CD4-positive, alpha-beta T cell treated with Interleukin-6 at 100 ng/mL for 8 hours (primary cell): ENCODE data around the gene TMEM184A.
"Not testable (repeated sequence)": the region's sequence is repeated elsewhere in the genome, so short reads cannot be mapped to it uniquely, and the experiment has no call there.

ENCODE experiments used
- DNase-seq: peaks from one replicate; pipeline ENCODE4 v3.0.0-alpha.2; 2020; ENCODE audit warnings: mixed read lengths, low spot score

TMEM184A gene

GRCh38 chr7:1523208-1523607 lies 32.8 kb downstream of the TMEM184A start:
- no peak for DNase-seq

DNA sequence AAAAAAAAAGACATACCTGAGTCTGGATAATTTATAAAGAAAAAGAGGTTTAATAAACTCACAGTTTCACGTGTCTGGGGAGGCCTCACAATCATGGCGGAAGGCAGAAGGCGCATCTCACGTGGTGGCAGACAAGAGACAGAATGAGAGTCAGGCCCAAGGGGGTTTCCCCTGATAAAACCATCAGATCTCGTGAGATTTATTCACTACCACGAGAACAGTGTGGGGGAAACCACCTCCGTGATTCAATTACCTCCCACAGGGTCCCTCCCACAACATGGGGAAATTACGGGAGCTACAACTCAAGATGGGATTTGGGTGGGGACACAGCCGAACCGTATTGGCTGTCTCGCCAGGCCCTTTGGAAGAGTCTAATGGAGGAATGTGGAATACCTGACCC lies 34.5 kb downstream of the TMEM184A start:
- DNase-seq: no peak

- DNase-seq: no peak
These were observed 35.3 kb downstream of the TMEM184A start for GRCh38 chr7:1520539-1521234.

- DNase-seq: not testable (repeated sequence)
These were observed 36.6 kb downstream of the TMEM184A start for GRCh38 chr7:1519322-1519922.

GRCh38 chr7:1516586-1517251 lies 39.3 kb downstream of the TMEM184A start:
- no peak for DNase-seq

GRCh38 chr7:1515509-1515967 lies 40.5 kb downstream of the TMEM184A start:
- DNase-seq: not testable (repeated sequence)

- DNase-seq: no peak
These were observed 41.0 kb downstream of the TMEM184A start for GRCh38 chr7:1514995-1515401.

GRCh38 chr7:1514407-1514806 lies 41.6 kb downstream of the TMEM184A start:
- no peak for DNase-seq

GRCh38 chr7:1513657-1514095 lies 42.3 kb downstream of the TMEM184A start:
- DNase-seq: no peak

DNA sequence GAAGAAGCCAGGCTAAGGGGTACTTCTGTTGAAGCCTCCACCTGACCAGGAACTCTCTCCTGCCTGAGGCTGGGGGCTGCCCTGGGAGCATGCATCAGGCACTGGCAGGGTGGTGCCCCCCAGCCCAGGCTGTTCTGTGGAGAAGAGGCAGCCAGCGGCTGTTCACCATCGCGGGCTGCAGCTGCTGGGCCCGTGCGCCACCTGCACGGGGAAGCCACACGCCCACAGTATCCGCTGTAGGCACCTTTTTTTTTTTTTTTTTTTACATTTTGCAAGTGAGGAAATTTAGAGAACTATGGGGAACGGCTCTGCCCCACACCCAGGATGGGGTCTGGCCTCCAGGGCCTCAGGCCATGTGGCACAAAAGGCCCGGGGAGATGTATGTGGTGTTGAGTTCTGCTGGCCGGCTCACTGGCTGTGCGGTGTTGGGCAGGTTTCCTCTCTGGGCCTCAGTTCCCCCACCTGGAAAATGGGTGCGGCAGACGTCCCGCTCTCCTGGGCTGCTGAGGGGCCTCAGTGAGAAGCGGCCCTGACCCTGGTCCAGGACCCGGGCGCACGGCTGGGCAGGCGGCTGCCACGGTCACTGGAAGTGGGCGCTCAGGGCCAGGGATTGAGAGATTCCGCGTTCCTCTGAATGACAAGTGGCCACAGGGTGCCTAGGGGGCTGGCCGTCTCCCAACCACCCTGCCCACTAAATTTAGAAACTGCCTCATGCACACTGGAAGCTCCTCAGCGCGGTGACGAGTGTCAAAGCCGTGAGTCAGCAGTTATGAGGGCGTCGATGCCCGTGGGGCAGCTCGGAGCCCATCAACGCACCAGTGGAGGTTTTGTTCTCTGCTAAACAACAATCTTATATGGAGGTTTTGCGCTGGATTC lies 43.0 kb downstream of the TMEM184A start:
- peak; percentile 65 for DNase-seq

- DNase-seq: no peak
These were observed 44.3 kb downstream of the TMEM184A start for GRCh38 chr7:1511444-1512422.

DNA sequence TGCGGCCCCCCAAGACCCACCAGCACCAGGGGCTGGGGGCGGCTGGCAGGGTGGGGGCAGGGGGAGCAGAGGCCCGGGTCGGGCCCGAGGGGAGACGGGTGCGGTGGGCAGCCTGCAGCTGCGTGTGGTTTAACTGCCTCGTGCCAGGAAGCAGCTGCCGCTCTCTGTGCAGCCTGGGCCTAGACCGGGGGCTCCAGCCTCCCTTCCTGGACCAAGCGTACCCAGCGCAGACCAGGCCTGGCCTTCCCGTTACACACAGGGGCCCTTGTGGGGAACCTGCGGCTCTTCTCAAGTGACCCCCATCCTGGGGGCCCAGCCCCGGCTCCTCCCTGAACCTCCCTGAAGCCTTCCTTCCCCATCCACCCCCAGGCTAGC lies 45.2 kb downstream of the TMEM184A start:
- DNase-seq: no peak

- no peak for DNase-seq
These were observed 46.8 kb downstream of the TMEM184A start for GRCh38 chr7:1509226-1509625.

DNA sequence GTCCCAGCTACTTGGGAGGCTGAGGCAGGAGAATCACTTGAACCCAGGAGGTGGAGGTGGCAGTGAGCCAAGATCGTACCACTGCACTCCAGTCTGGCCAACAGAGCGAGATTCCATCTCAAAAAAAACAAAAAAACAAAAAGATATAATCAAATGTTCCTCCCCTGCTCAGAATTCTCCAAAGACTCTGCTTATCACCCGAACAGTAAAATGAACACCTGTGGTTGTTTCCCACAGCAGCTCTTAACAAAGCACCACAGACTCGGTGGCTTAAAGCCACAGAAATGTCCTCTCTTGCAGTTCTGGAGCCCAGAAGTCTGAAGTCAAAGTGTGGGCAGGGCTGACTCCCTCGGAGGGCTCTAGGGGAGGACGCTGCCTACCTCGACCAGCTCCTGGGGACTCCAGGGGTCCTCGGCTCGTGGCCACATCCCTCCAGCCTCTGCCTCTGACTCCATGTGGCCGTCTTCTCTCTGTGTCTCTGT lies 47.7 kb downstream of the TMEM184A start:
- DNase-seq: no peak

- DNase-seq: no peak
These were observed 50.1 kb downstream of the TMEM184A start for GRCh38 chr7:1505731-1506550.

DNA sequence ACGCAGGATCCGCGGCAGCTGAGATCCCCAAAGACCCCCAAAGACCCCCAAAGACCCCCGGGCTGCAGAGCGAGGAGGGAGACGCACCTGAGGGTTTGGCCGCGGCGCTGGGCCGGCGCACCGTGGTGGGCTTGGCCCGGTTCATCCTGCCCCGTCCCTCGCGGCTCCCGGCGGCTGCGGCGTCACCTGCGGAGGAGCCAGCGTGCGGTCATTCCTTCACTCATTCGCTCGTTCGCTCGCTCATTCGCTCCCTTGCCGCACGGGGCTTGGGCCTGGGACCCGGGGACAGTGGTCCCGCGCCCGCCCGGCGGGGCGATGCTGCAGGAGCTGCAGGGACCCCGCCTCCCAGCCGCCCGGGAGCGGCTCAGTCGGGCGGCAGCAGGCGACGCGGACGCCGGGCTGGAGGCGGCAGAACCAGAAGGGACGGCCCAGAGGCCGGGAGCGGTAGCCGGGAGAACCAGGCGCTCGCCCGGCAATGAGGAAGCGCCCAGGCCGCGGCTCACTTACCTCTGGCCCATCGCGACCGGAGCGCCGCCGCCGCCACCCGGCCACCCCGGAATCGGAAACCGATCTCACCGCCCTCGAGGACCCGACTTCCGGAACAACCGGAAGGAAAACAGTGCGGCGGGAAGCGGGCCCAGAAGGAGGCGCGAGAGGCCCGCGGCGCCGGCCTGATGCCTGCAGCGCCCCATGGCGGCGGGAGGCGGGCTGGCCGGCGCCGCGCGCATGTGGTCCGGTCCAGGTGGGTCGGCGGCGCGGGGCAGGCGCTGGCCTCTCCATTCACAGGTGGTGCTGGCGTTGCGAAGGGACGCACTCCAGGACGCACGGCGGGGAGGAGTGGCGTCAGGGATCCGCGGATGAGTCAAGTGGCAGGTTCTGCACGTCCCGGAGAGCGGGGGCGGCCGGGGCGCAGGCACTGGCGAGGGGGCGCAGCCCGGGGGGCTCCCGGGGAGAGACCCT lies 51.9 kb downstream of the TMEM184A start, which contains the start of gene INTS1:
TSS of gene INTS1 (minus strand) at position 574 of the 960 bp plus-strand sequence. CDS start at position 145, 429 bp downstream.
- peak; percentile 87 for DNase-seq

DNA sequence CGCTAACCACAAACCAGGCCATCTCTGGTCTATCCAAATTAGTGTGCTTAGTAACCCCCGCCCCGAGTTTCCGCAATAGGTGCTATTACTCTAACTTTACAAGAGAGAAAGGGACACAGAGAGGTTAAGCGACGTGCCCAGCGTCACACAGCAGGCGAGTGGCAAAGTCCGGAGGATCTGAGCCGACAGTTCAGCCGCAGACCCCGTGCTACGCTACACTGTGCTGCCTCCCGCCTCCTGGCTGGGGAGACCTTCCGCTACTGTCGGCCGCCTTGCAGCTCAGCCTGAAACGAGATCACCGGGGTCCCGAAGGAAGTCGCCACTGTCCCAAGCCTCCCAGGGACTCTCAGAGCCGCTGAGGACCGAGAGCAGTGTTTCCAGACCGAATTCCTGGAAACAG lies 52.6 kb downstream of the TMEM184A start:
- DNase-seq: no peak

GRCh38 chr7:1502845-1503244 lies 53.2 kb downstream of the TMEM184A start:
- DNase-seq: no peak
